OCI-LY3 (cell line): ENCODE data around the gene C1orf87.

ENCODE experiments used
- CTCF ChIP-seq: fragments of 200-600, 300-600 bp; sonication (generic); IDR thresholded peaks from 2 replicates; pipeline ENCODE4 v1.5.1; 2014; ENCODE audit warnings: antibody characterized with exemption, low read length, low read depth
- EZH2phosphoT487 ChIP-seq: fragments of 200-600 bp; shearing (Covaris generic); IDR thresholded peaks from 2 replicates; pipeline ENCODE4 v1.6.1; 2018; ENCODE audit warnings: antibody characterized with exemption, mixed run types, low read depth

- TF ChIP-seq CTCF = no peak
- TF ChIP-seq EZH2phosphoT487 = no peak
Observed at GRCh38 chr1:60054374-60054773, 19.2 kb downstream of the C1orf87 start.
